Psoas muscle (tissue), 8 donors: ENCODE measurements around the gene TRIM25. TPM values are rescaled to one million over a fixed set of nuclear protein-coding genes. Genes with fewer than 3 reads are reported as not detected.
A peak's percentile ranks its signal among the peaks of the same experiment; 100 is the strongest.

Source experiments
- ATAC-seq, 4 donors: fragments of 200-7000 bp; cut with Tn5 transposase; one replicate each; pipeline ENCODE4 v1.9.1; 2020; ENCODE audit warnings: moderate library complexity in 3 of 4, mild to moderate bottlenecking in 2 of 4
- DNase-seq, 2 donors: peaks; one replicate each; pipeline ENCODE4 v3.0.0-alpha.2; 2020
- H3K27ac ChIP-seq: fragments of 200-600 bp; one replicate; pipeline ENCODE4 v1.8.0; 2022
- H3K27me3 ChIP-seq, 3 donors: fragments of 200-600 bp in 1 of 3; one replicate each; pipeline versions ENCODE4 v1.6.1 to v1.8.0; 2013 to 2022; ENCODE audit warnings: low read length in 2 of 3, mild to moderate bottlenecking in 2 of 3, moderate library complexity in 1 of 3; ENCODE audit not compliant: insufficient read depth in 3 of 3
- H3K36me3 ChIP-seq, 2 donors: fragments of 200-600 bp in 1 of 2; one replicate each; pipeline versions ENCODE4 v1.6.1 to v1.8.0; 2013 to 2022; ENCODE audit warnings: low read depth in 1 of 2, mild to moderate bottlenecking in 1 of 2, moderate library complexity in 1 of 2; ENCODE audit not compliant: insufficient read depth in 1 of 2
- H3K4me1 ChIP-seq: fragments of 200-600 bp; one replicate; pipeline ENCODE4 v1.8.0; 2022
- H3K4me3 ChIP-seq: fragments of 200-600 bp; one replicate; pipeline ENCODE4 v1.8.0; 2022; ENCODE audit warnings: mild to moderate bottlenecking
- H3K9me3 ChIP-seq: fragments of 200-600 bp; one replicate; pipeline ENCODE4 v1.8.0; 2022
- WGBS, 3 donors: extraction: QIAGEN DNeasy Blood & Tissue Kit; methylation state at CpG; one replicate each; pipeline versions ENCODE4 v1.1.6 to v1.1.7; 2013; 5-methylcytosine and 5-hydroxymethylcytosine counted together
- intact Hi-C, 2 donors: fragments of 100-400 bp; cut with DNase I; formaldehyde crosslinking; loops; one replicate each; pipeline versions ENCODE4 v1.11.0 to v1.14.2; 2022
- polyA plus RNA-seq, 3 donors: library from polyadenylated mRNA; stranded (reverse); fragments of 200-250 nt; gene quantifications; one replicate each; pipeline ENCODE4 v1.2.3, GENCODE V29; 2013
- total RNA-seq, 4 donors: library from RNA; stranded (reverse); fragmentation: NEBNext Ultra II Directional in 2 of 4; extraction: Animal tissue kit (Norgen Biotek cat#: 25700) in 2 of 4; gene quantifications; one replicate each; pipeline versions ENCODE4 v1.2.1 to v1.2.4, GENCODE V29; 2021 to 2023
- TF ChIP-seq, protein P1 (sequence below): fragments of 200-600 bp; IDR thresholded peaks from one replicate; pipeline ENCODE4 v1.8.0; 2022; ENCODE audit warnings: antibody characterized with exemption
- donor health status: healthy with polysubstance abuse.
- donor health status: DM: no; HTN: no; CAD: no; lungs with moderate emphysema.
- donor health status: Bipolar disorder and iron deficiency.
- donor health status: healthy.
- donor health status: DM: yes; HTN: yes; CAD: no.
- donor health status: DM: no; HTN: no; CAD: no.
- donor health status: DM: no; HTN: no; CAD: no.
- donor health status: DM: yes; HTN: yes; CAD: no.

Gene TRIM25
- total and polyA plus RNA-seq, 7 donors: 5.1 to 20.0 (median 12.4) TPM

GRCh38 chr17:56913353-56913866 is 439 bp downstream of the TRIM25 start:
- WGBS, 3 donors: 0 to 2% (median 0%) methylated on average over 43 to 44 of the region's 44 CpGs
- Histone ChIP-seq H3K4me3 (peak overlapping the region; percentile 81), H3K36me3 (peaks cover 0 to 4% of the 10 kb centered on the region in 2 donors), H3K4me1 (peaks cover 39% of the 10 kb centered on the region), H3K27ac (peak overlapping the region; percentile 88), H3K9me3 (no peaks in the 10 kb centered on the region), H3K27me3 (no peaks in the 10 kb centered on the region)
- peak; percentile 57 to 66 (median 62) for ATAC-seq
- TF ChIP-seq, protein P1, sequence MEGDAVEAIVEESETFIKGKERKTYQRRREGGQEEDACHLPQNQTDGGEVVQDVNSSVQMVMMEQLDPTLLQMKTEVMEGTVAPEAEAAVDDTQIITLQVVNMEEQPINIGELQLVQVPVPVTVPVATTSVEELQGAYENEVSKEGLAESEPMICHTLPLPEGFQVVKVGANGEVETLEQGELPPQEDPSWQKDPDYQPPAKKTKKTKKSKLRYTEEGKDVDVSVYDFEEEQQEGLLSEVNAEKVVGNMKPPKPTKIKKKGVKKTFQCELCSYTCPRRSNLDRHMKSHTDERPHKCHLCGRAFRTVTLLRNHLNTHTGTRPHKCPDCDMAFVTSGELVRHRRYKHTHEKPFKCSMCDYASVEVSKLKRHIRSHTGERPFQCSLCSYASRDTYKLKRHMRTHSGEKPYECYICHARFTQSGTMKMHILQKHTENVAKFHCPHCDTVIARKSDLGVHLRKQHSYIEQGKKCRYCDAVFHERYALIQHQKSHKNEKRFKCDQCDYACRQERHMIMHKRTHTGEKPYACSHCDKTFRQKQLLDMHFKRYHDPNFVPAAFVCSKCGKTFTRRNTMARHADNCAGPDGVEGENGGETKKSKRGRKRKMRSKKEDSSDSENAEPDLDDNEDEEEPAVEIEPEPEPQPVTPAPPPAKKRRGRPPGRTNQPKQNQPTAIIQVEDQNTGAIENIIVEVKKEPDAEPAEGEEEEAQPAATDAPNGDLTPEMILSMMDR: no peak
- intact Hi-C loops: no loop called here
- peak in 1 of 2 donors; percentile 32 for DNase-seq

DNA sequence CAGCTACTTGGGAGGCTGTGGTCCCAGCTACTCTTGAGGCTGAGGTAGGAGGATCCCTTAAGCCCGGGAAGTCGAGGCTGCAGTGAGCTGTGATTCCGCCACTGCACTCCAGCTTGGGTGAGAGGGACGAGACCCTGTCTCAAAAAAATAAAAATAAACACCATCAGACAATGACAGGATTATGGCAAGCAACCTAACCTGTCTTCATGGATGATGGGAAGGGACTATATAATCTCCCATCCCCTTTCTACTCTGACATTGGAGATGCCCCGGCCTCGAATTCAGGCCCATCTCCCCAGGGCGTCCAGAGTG is 893 bp downstream of the TRIM25 start:
- peaks cover 0 to 8% of the 10 kb centered on the region in 2 donors for H3K36me3 ChIP-seq
- no peaks in the 10 kb centered on the region for H3K27me3 ChIP-seq
- no peaks in the 10 kb centered on the region for H3K9me3 ChIP-seq
- H3K4me3 ChIP-seq: peak overlapping the region; percentile 81
- DNase-seq (no peak), ATAC-seq (no peak)
- TF ChIP-seq, protein P1: no peak
- peaks cover 39% of the 10 kb centered on the region for H3K4me1 ChIP-seq
- peak overlapping the region; percentile 88 for H3K27ac ChIP-seq
- intact Hi-C loops: no loop called here
- WGBS, 3 donors: 33 to 36% (median 34%) methylated on average over 7 of the region's 7 CpGs

GRCh38 chr17:56912105-56912999 is 1.5 kb downstream of the TRIM25 start:
- TF ChIP-seq, protein P1: no peak
- H3K4me1 ChIP-seq: peaks cover 39% of the 10 kb centered on the region
- H3K27ac ChIP-seq: peak overlapping the region; percentile 88
- DNase-seq (peak; percentile 75 to 87), ATAC-seq (peak; percentile 15 to 62 (median 44))
- WGBS, 3 donors: 33 to 55% (median 35%) methylated on average over 21 of the region's 21 CpGs
- H3K27me3 ChIP-seq: no peaks in the 10 kb centered on the region
- H3K4me3 ChIP-seq: peak overlapping the region; percentile 81
- intact Hi-C loops: no loop called here
- H3K9me3 ChIP-seq: no peaks in the 10 kb centered on the region
- H3K36me3 ChIP-seq: peaks cover 0 to 14% of the 10 kb centered on the region in 2 donors

- ATAC-seq: no peak
Observed at GRCh38 chr17:56910509-56911235, 3.2 kb downstream of the TRIM25 start.

More at GRCh38 chr17:56910509-56911235, 3.2 kb downstream of the TRIM25 start:
- intact Hi-C loops: no loop called here
- H3K9me3 ChIP-seq: no peaks in the 10 kb centered on the region
- H3K27ac ChIP-seq: peak overlapping the region; percentile 88
- H3K36me3 ChIP-seq: peaks cover 4 to 31% of the 10 kb centered on the region in 2 donors
- TF ChIP-seq, protein P1: no peak
- H3K4me3 ChIP-seq: peak overlapping the region; percentile 39
- H3K27me3 ChIP-seq: no peaks in the 10 kb centered on the region
- DNase-seq: no peak
- H3K4me1 ChIP-seq: peaks cover 34% of the 10 kb centered on the region
- 76 to 77% (median 77%) methylated on average over 7 of the region's 7 CpGs for WGBS, 3 donors
